HCT116 (cell line): ENCODE data around the gene NECAB2. TPM values are rescaled to one million over a fixed set of nuclear protein-coding genes. Genes with fewer than 3 reads are reported as not detected.

Experiments
- ATAC-seq: fragments of 200-7000 bp; cut with Tn5 transposase; 2 replicates; pipeline ENCODE4 v1.9.1; 2020; ENCODE audit warnings: mild to moderate bottlenecking, moderate library complexity
- BruUV-seq: library from RNA; stranded (reverse); fragments of 400-500 nt; replicated peaks from 2 replicates; lab custom pipeline; 2021; lab: Mats Ljungman, UMichigan
- CTCF ChIA-PET: fragments of 300-600 bp; sonication (Branson Sonifier 250); formaldehyde crosslinking; loops from one replicate; lab custom pipeline; 2021; ENCODE audit warnings: antibody characterized with exemption; lab: Charles Lee
- POLR2A ChIA-PET: fragments of 300-600, 350-600 bp; sonication (Branson Sonifier 250); formaldehyde crosslinking; loops from one replicate; lab custom pipeline; 2021; ENCODE audit warnings: antibody characterized with exemption; lab: Charles Lee
- RAD21 ChIA-PET, 2 experiments: fragments of 300-600 bp; sonication (Branson Sonifier 250); formaldehyde crosslinking; loops; one replicate each; lab custom pipeline; 2023; ENCODE audit warnings: low total read pairs in 2 of 2; ENCODE audit not compliant: uncharacterized antibody in 2 of 2, unreplicated experiment in 2 of 2, low non-redundant PET in 1 of 2; lab: Charles Lee
- DNase-seq: peaks from one replicate; pipeline ENCODE4 v3.0.0-alpha.2; 2010; ENCODE audit warnings: low read depth, low spot score
- H2AFZ ChIP-seq: fragments of 200-600 bp; shearing (Covaris generic), sonication (generic); 2 replicates; pipeline ENCODE4 v1.6.1; 2017; ENCODE audit warnings: low read depth, mixed run types, mixed read lengths, antibody characterized with exemption, low read length; ENCODE audit not compliant: poor library complexity, severe bottlenecking
- H3K27ac ChIP-seq: 2 replicates; pipeline ENCODE4 v1.5.1; 2012; ENCODE audit warnings: low read depth, low read length
- H3K27me3 ChIP-seq: fragments of 200-600 bp; sonication (generic); 2 replicates; pipeline ENCODE4 v1.6.1; 2016; ENCODE audit warnings: mixed run types, low read length, mixed read lengths; ENCODE audit not compliant: insufficient read depth
- H3K36me3 ChIP-seq, 2 experiments: fragments of 200-500 bp in 1 of 2; fragments of 200-600 bp in 1 of 2; sonication (Bioruptor generic) in 1 of 2; sonication (generic) in 1 of 2; 2 replicates each; pipeline versions ENCODE4 v1.5.1 to v1.6.1; 2014 to 2016; ENCODE audit warnings: low read length in 2 of 2, inconsistent platforms in 1 of 2, mixed read lengths in 1 of 2, mixed run types in 1 of 2; ENCODE audit not compliant: insufficient read depth in 2 of 2, control insufficient read depth in 1 of 2
- H3K4me1 ChIP-seq, 2 experiments: fragments of 200-600 bp in 1 of 2; sonication (generic) in 1 of 2; 2 replicates each; pipeline versions ENCODE4 v1.5.1 to v1.6.1; 2012 to 2017; ENCODE audit warnings: low read length in 2 of 2, inconsistent platforms in 1 of 2, mild to moderate bottlenecking in 1 of 2, mixed read lengths in 1 of 2, mixed run types in 1 of 2, moderate library complexity in 1 of 2; ENCODE audit not compliant: insufficient read depth in 2 of 2, control insufficient read depth in 1 of 2
- H3K4me2 ChIP-seq: fragments of 200-600 bp; sonication (generic); 2 replicates; pipeline ENCODE4 v1.6.1; 2017; ENCODE audit warnings: mixed run types, low read length, mixed read lengths
- H3K4me3 ChIP-seq, 2 experiments: fragments of 200-600 bp in 1 of 2; sonication (generic) in 1 of 2; replicated peaks in 1 of 2; 2 replicates each; pipeline ENCODE4 v1.5.1; 2011 to 2016; ENCODE audit warnings: low read length in 2 of 2, control low read depth in 1 of 2, low read depth in 1 of 2, mild to moderate bottlenecking in 1 of 2, mixed read lengths in 1 of 2, mixed run types in 1 of 2
- H3K79me2 ChIP-seq: fragments of 200-600 bp; sonication (generic); 2 replicates; pipeline ENCODE4 v1.6.1; 2017; ENCODE audit warnings: mild to moderate bottlenecking, mixed run types, low read length, moderate library complexity, mixed read lengths; ENCODE audit not compliant: insufficient read depth
- H3K9ac ChIP-seq: fragments of 200-600 bp; sonication (generic); 2 replicates; pipeline ENCODE4 v1.6.1; 2016; ENCODE audit warnings: low read length, mixed read lengths
- H3K9me2 ChIP-seq: fragments of 200-600 bp; sonication (generic), shearing (Covaris generic); 2 replicates; pipeline ENCODE4 v1.6.1; 2017; ENCODE audit warnings: mixed run types, mild to moderate bottlenecking, moderate library complexity; ENCODE audit not compliant: insufficient read depth
- H3K9me3 ChIP-seq, 2 experiments: fragments of 200-500 bp in 1 of 2; fragments of 200-600 bp in 1 of 2; sonication (Bioruptor generic) in 1 of 2; sonication (generic) in 1 of 2; 2 replicates each; pipeline ENCODE4 v1.6.1; 2014 to 2017; ENCODE audit warnings: low read length in 2 of 2, mixed read lengths in 2 of 2, inconsistent platforms in 1 of 2, low read depth in 1 of 2, mild to moderate bottlenecking in 1 of 2, mixed run types in 1 of 2, moderate library complexity in 1 of 2; ENCODE audit not compliant: control insufficient read depth in 1 of 2, insufficient read depth in 1 of 2
- H4K20me1 ChIP-seq: fragments of 200-600 bp; sonication (generic), shearing (Covaris generic); 2 replicates; pipeline ENCODE4 v1.6.1; 2017; ENCODE audit warnings: mixed run types, mild to moderate bottlenecking, moderate library complexity; ENCODE audit not compliant: insufficient read depth
- CBX3 ChIP-seq: IDR thresholded peaks from 2 replicates; pipeline ENCODE4 v1.6.1; 2012; ENCODE audit warnings: low read depth
- CEBPB ChIP-seq: IDR thresholded peaks from 2 replicates; pipeline ENCODE4 v1.6.1; 2012; ENCODE audit warnings: low read depth
- EGR1 ChIP-seq: IDR thresholded peaks from 2 replicates; pipeline ENCODE4 v1.6.1; 2012; ENCODE audit warnings: low read depth
- ELF1 ChIP-seq: IDR thresholded peaks from 2 replicates; pipeline ENCODE4 v1.6.1; 2012; ENCODE audit warnings: low read depth, borderline replicate concordance
- EZH2 ChIP-seq: fragments of 200-600 bp; sonication (generic); IDR thresholded peaks from 2 replicates; pipeline ENCODE4 v1.6.1; 2017; ENCODE audit warnings: antibody characterized with exemption, mixed run types
- EZH2phosphoT487 ChIP-seq: fragments of 200-600 bp; IDR thresholded peaks from 2 replicates; pipeline ENCODE4 v1.6.1; 2018; ENCODE audit warnings: antibody characterized with exemption, borderline replicate concordance
- JUND ChIP-seq: IDR thresholded peaks from 2 replicates; pipeline ENCODE4 v1.6.1; 2012
- POLR2A ChIP-seq: IDR thresholded peaks from 2 replicates; pipeline ENCODE4 v1.7.0; 2011; ENCODE audit warnings: borderline replicate concordance; ENCODE audit not compliant: insufficient read depth, insufficient read length; ENCODE audit errors: extremely low read depth
- POLR2AphosphoS5 ChIP-seq: IDR thresholded peaks from 2 replicates; pipeline ENCODE4 v1.6.1; 2011; ENCODE audit warnings: mild to moderate bottlenecking, low read depth, low read length, moderate library complexity
- RAD21 ChIP-seq: IDR thresholded peaks from 2 replicates; pipeline ENCODE4 v1.6.1; 2012; ENCODE audit warnings: low read depth, mild to moderate bottlenecking
- SIN3A ChIP-seq: IDR thresholded peaks from 2 replicates; pipeline ENCODE4 v1.6.1; 2012; ENCODE audit warnings: low read depth
- SP1 ChIP-seq: IDR thresholded peaks from 2 replicates; pipeline ENCODE4 v1.6.1; 2012; ENCODE audit warnings: low read depth
- SRF ChIP-seq: IDR thresholded peaks from 2 replicates; pipeline ENCODE4 v1.6.1; 2012; ENCODE audit warnings: low read depth
- intact Hi-C: fragments of 100-400 bp; cut with micrococcal nuclease; formaldehyde crosslinking; loops from 2 replicates; pipeline ENCODE4 v1.10.0; 2022
- total RNA-seq: library from RNA; stranded (reverse); gene quantifications from one replicate; pipeline ENCODE4 v1.2.1, GENCODE V29; 2021; ENCODE audit not compliant: unreplicated experiment
- TF ChIP-seq, protein P1 (sequence below): IDR thresholded peaks from 2 replicates; pipeline ENCODE4 v1.6.1; 2012

NECAB2 gene
- total RNA-seq, 1 experiment from 2014 or later, result 0.61 TPM

DNA sequence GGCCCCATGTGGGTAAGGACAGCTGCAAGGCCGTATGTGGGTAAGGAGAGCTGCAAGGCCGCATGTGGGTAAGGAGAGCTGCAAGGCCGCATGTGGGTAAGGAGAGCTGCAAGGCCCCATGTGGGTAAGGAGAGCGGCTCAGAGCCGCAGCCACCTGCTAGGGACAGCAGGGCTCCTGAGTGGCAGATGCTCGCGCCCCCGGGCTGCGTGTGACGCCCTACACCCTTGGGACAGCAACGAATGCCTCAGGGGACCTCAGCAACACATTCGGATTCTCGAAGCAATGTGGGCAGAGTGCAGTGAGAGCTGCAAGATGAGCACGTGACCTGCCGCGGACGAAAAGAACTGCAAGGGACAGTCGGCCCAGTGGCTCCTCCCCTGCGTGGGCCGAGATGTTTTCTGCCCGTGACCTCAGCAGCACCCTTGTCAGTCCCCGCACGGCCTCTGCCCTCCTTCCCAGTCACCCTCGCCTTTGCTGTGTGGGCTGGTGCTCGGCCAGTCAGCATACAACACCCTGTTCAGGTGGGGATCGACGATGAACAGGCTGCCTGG lies 84.1 kb downstream of the NECAB2 start:
- ATAC-seq (no peak), DNase-seq (no peak)
- no peak for TF ChIP-seq CEBPB
- no peak for TF ChIP-seq SIN3A
- no peak for TF ChIP-seq RAD21
- no peak for TF ChIP-seq JUND
- no peak for TF ChIP-seq EZH2
- TF ChIP-seq, protein P1, sequence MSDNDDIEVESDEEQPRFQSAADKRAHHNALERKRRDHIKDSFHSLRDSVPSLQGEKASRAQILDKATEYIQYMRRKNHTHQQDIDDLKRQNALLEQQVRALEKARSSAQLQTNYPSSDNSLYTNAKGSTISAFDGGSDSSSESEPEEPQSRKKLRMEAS, result no peak
- TF ChIP-seq CBX3, result no peak
- no peak for TF ChIP-seq POLR2A
- no peak for TF ChIP-seq EZH2phosphoT487
- TF ChIP-seq SP1, result no peak
- TF ChIP-seq ELF1, result no peak
- TF ChIP-seq SRF, result no peak
- TF ChIP-seq EGR1, result no peak
- TF ChIP-seq POLR2AphosphoS5, result no peak
- H3K9me3 ChIP-seq, result no peaks in the 10 kb centered on the region
- H3K4me2 ChIP-seq, result no peak overlapping the region
- POLR2A ChIA-PET, result no interaction called here
- no peaks in the 10 kb centered on the region for H3K79me2 ChIP-seq
- H3K9me2 ChIP-seq, result no peaks in the 10 kb centered on the region
- RAD21 ChIA-PET, result no interaction called here
- no peaks in the 10 kb centered on the region for H3K4me1 ChIP-seq
- H3K27me3 ChIP-seq, result no peaks in the 10 kb centered on the region
- no peaks in the 10 kb centered on the region for H4K20me1 ChIP-seq
- no TSS peak for BruUV-seq
- H2AFZ ChIP-seq, result no peak overlapping the region
- H3K9ac ChIP-seq, result no peak overlapping the region
- H3K36me3 ChIP-seq, result peaks cover 17 to 21% of the 10 kb centered on the region in 2 experiments; a peak in 3 of 4 replicates
- no peak overlapping the region for H3K27ac ChIP-seq
- no peak overlapping the region for H3K4me3 ChIP-seq
- intact Hi-C loops, result no loop called here
- CTCF ChIA-PET, result no interaction called here

Other genes with a start within 250 kb of the NECAB2 start
- gene HSBP1, start 160.3 kb upstream of the NECAB2 start, total RNA-seq, result 270 TPM
- gene MLYCD, start 69.1 kb upstream of the NECAB2 start, total RNA-seq, result 3.9 TPM
- gene OSGIN1, start 15.0 kb upstream of the NECAB2 start, total RNA-seq, result 19.8 TPM
- gene SLC38A8, start 74.6 kb downstream of the NECAB2 start, total RNA-seq, result not detected
- gene MBTPS1, start 148.7 kb downstream of the NECAB2 start, total RNA-seq, result 111 TPM
- 35.8 TPM for gene HSDL1, start 176.9 kb downstream of the NECAB2 start, total RNA-seq
- 0.30 TPM for gene DNAAF1, start 177.1 kb downstream of the NECAB2 start, total RNA-seq
- gene TAF1C, start 218.8 kb downstream of the NECAB2 start, total RNA-seq, result 76.3 TPM
- not detected for gene ADAD2, start 222.9 kb downstream of the NECAB2 start, total RNA-seq